NCI-H1436 (cell line): ENCODE data around the gene NME7.
A peak's percentile ranks its signal among the peaks of the same experiment; 100 is the strongest.

Experiments used
- DNase-seq: peaks from one replicate; lab custom pipeline; 2025; lab: John Stamatoyannopoulos, UW

NME7 gene

GRCh38 chr1:169106095-169106920 lies 261.3 kb downstream of the NME7 start, which contains the start of gene ATP1B1:
ATP1B1 (plus strand) TSS chr1:169106690; CDS start chr1:169106830, 140 bp downstream.
- DNase-seq = peak; percentile 91

- DNase-seq = peak; percentile 51
These were observed 262.0 kb downstream of the NME7 start for GRCh38 chr1:169105434-169106094.

GRCh38 chr1:169105087-169105433 lies 262.5 kb downstream of the NME7 start:
- no peak for DNase-seq

GRCh38 chr1:169103480-169103893 lies 264.1 kb downstream of the NME7 start:
- no peak for DNase-seq

GRCh38 chr1:169103002-169103401 lies 264.6 kb downstream of the NME7 start:
- DNase-seq = no peak

- no peak for DNase-seq
These were observed 265.0 kb downstream of the NME7 start for GRCh38 chr1:169102567-169102966.

- no peak for DNase-seq
These were observed 266.9 kb downstream of the NME7 start for GRCh38 chr1:169100651-169101088.

GRCh38 chr1:169100208-169100607 lies 267.4 kb downstream of the NME7 start:
- DNase-seq = no peak

- DNase-seq = no peak
These were observed 268.0 kb downstream of the NME7 start for GRCh38 chr1:169099561-169099960.

- no peak for DNase-seq
These were observed 269.2 kb downstream of the NME7 start for GRCh38 chr1:169098380-169098779.

GRCh38 chr1:169094897-169095569 lies 272.6 kb downstream of the NME7 start:
- DNase-seq = no peak

GRCh38 chr1:169092399-169092798 lies 275.2 kb downstream of the NME7 start:
- DNase-seq = no peak

- no peak for DNase-seq
These were observed 276.1 kb downstream of the NME7 start for GRCh38 chr1:169091480-169091941.

GRCh38 chr1:169090900-169091311 lies 276.7 kb downstream of the NME7 start:
- no peak for DNase-seq

- DNase-seq = no peak
These were observed 277.2 kb downstream of the NME7 start for GRCh38 chr1:169090308-169090899.

- DNase-seq = no peak
These were observed 277.8 kb downstream of the NME7 start for GRCh38 chr1:169089776-169090175.

GRCh38 chr1:169087876-169088275 lies 279.7 kb downstream of the NME7 start:
- no peak for DNase-seq

GRCh38 chr1:169086603-169087455 lies 280.8 kb downstream of the NME7 start:
- DNase-seq = no peak

- no peak for DNase-seq
These were observed 281.7 kb downstream of the NME7 start for GRCh38 chr1:169085911-169086310.
